ENCODE measurements around the gene HIF1AN.

DNA sequence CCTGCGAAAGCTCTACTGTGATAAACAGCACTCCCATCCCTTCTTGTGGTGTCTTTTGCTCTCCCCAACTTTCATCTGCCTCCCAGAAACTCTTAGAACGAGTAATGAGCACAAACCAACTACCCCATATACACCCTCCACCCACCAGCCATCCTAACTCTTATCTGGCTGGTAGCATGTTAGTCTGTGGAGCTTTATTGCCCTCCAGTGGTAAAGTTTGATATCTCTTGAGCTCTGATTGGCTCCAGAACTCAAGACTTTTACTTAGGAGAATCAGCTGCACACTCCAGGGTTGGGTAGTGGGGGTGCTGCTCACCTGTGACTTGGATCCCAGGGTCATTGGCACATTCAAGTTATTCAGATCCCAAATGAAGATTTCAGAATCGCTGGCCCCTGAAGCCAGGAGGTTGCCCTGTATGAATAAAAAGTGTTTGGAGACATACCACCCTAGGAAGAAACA lies 27.0 kb upstream of the HIF1AN start:
- TF ChIP-seq, protein P1, sequence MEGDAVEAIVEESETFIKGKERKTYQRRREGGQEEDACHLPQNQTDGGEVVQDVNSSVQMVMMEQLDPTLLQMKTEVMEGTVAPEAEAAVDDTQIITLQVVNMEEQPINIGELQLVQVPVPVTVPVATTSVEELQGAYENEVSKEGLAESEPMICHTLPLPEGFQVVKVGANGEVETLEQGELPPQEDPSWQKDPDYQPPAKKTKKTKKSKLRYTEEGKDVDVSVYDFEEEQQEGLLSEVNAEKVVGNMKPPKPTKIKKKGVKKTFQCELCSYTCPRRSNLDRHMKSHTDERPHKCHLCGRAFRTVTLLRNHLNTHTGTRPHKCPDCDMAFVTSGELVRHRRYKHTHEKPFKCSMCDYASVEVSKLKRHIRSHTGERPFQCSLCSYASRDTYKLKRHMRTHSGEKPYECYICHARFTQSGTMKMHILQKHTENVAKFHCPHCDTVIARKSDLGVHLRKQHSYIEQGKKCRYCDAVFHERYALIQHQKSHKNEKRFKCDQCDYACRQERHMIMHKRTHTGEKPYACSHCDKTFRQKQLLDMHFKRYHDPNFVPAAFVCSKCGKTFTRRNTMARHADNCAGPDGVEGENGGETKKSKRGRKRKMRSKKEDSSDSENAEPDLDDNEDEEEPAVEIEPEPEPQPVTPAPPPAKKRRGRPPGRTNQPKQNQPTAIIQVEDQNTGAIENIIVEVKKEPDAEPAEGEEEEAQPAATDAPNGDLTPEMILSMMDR (IDR thresholded peaks at IDR 0.05): peak in 6 of 12 donors; percentile 17 to 39 (median 22)
- no peak for TF ChIP-seq POLR2A (IDR thresholded peaks at IDR 0.05)
